ENCODE results near the gene C5.
"Not testable (repeated sequence)": the region's sequence is repeated elsewhere in the genome, so short reads cannot be mapped to it uniquely, and the experiment has no call there.

The C5 gene

DNA sequence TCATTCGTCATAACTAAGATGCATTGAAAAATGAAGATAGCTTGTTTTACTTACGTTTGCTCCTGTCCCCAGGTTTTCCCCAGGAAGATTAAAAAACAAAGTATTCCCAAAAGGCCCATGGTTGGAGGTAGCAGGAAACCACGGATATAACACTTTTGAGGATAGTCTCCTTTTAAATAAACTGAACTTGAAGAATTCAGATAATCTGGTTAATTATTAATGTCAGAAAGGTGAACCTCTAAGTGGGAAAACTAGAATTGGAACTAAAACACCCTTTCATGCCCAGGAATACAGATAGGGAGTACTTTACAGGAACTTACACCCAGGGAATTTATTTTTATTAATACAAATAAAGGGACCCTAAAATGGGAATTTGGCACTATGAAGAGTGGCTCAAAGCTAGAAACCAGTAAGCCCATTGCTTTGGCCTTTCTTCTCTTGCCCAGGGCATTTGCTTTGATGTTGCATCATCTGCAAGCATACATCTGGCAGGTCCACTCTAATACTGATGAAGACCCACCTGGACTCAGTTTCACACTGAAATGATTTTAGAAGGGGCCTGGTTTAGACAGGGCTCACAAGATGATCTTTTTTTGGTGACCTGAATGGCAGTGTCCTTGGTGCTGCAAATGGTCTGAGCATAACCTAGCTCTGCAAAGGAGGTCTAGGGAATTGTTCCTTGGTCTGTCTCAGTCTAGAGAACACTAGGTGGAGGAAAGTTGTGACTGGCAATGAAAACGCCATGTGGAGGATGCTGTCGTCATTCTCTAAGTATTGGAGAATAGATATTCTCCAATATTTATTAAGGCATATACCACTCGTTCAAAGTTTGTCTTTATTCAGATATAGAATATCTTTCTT is at the start of gene C5:
Gene C5, minus strand, starts transcription at position 148 of the 861 bp plus-strand sequence. Its CDS starts 29 bp downstream, at position 119.
- TF ChIP-seq CTCF (conservative IDR thresholded peaks at IDR 0.05) (no peak), ZFX (IDR thresholded peaks at IDR 0.05) (no peak)
- H3K27ac ChIP-seq = no peak within 1 kb of the TSS

DNA sequence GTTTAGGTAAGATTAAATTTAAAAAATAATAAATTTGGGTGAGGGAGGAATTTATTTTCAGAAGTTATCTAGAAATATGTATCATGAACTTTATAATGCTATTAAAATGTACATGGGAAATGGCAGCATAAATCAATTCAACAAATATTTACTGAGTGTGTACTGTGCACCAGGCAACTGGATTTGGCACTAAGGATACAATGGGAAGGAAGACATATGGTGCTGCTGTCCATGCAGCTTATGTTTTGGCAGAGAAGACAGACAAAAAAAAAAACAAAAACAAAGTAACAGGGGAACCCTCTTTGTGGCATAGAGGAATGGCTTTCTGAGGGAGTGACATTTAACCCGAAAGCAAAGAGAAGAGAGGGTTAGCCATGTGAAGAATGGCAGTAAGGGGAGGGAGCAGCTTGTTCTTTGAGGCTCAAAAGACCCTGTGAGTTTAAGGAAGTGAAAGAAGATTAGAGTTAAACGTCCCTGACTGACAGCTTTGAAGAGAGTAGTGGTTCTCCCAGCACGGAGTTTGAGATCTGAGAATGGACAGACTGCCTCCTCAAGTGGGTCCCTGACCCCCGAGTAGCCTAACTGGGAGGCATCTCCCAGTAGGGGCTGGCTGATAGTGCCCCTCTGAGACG is 48.6 kb upstream of the C5 start:
- TF ChIP-seq CTCF (conservative IDR thresholded peaks at IDR 0.05) (no peak), ZFX (IDR thresholded peaks at IDR 0.05) (no peak)
- H3K27ac ChIP-seq = no peak overlapping the region

- H3K27ac ChIP-seq = no peak overlapping the region
- TF ChIP-seq CTCF (conservative IDR thresholded peaks at IDR 0.05) (no peak), ZFX (IDR thresholded peaks at IDR 0.05) (no peak)
These were observed 45.0 kb upstream of the C5 start for GRCh38 chr9:121095057-121095456.

DNA sequence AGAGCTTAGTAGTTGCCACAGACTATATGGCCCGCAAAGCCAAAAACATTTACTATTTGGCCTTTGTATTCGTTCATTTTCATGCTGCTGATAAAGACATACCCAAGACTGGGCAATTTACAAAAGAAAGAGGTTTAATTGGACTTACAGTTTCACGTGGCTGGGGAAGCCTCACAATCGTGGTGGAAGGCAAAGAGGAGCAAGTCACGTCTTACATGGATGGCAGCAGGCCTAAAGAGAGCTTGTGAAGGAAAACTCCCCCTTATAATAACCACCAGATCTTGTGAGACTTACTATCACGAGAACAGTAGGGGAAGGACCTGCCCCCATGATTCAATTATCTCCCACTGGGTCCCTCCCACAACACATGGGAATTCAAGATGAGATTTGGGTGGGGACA is 40.7 kb upstream of the C5 start:
- not testable (repeated sequence) for H3K27ac ChIP-seq

- TF ChIP-seq ZFX (IDR thresholded peaks at IDR 0.05) = no peak
- TF ChIP-seq CTCF (conservative IDR thresholded peaks at IDR 0.05) = no peak
- H3K27ac ChIP-seq = no peak overlapping the region
These were observed 38.5 kb upstream of the C5 start for GRCh38 chr9:121088576-121088975.

DNA sequence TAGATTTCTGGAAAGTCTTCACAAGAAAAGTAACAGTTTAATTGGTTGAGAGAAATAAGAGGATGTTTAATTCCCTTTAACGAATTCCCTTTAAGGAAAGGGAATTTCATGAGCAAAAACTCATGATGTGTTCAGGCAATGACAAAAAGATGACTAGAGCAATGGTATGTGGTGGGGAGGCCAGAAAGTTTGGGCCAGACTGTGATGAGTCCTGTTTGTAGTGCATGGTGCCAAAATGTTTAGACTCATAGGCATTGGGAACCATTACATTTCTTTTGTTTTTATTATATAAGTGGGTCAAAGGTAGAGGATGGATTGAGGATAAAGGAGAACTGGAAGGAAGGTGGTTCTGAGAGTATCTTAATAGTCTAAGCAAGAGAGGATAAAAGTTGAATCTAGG is 35.6 kb upstream of the C5 start:
- TF ChIP-seq ZFX (IDR thresholded peaks at IDR 0.05) (no peak), CTCF (conservative IDR thresholded peaks at IDR 0.05) (no peak)

GRCh38 chr9:121082075-121082474 is 32.0 kb upstream of the C5 start:
- TF ChIP-seq ZFX (IDR thresholded peaks at IDR 0.05) = no peak
- no peak overlapping the region for H3K27ac ChIP-seq

More for the DNA sequence above, 35.6 kb upstream of the C5 start:
- no peak overlapping the region for H3K27ac ChIP-seq

DNA sequence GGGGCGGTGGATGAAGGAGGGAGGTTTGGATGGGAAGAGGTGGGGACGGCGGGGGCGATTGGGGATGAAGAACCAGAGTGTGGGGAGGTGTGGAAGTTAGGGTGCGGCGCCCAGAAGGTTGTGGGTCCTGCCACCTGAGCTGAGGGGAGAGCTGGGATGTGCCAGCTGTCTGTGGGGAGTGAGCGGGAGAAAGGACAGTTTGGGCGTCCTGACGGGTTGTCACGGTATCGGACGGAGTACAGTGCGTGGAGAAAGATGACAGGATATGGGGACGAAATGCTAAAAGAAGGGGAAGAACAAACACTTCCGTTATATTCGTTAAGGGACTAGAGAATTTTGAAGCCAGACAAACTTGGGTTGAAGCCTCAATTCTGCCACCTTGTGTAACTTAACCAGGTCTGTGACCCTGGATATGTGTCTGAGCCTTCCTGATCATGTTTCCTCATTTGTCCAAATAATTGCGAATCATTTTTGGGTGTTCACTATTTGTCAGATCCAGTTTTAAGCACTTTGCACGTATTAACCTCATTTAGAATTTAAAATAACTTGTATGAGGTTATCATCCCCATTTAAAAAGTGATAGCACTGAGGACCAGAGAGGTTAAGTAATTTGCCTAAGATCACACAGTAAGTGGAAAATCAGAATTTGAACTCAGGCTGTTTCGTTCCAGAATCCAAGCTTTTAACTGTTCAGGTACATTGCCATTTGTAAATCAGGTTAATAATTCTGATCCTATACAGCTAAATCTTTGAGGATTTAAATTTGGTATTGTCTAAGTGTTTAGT is 25.4 kb upstream of the C5 start:
- peak overlapping the region; percentile 88 for H3K27ac ChIP-seq
- TF ChIP-seq ZFX (IDR thresholded peaks at IDR 0.05) (no peak), CTCF (conservative IDR thresholded peaks at IDR 0.05) (peak; percentile 28; the same call in 1 of the 2 replicates)
